Stimulated activated CD4-positive, alpha-beta T cell treated with anti-CD3 and anti-CD28 coated beads, Interleukin-2, amount 100 ng/mL, for 48 hours (primary cell): Measurements from ENCODE around the gene AURKAIP1.

ENCODE experiments used
- DNase-seq, 2 donors: peaks; one replicate each; pipeline ENCODE4 v3.0.0-alpha.2; 2020

Gene AURKAIP1

DNA sequence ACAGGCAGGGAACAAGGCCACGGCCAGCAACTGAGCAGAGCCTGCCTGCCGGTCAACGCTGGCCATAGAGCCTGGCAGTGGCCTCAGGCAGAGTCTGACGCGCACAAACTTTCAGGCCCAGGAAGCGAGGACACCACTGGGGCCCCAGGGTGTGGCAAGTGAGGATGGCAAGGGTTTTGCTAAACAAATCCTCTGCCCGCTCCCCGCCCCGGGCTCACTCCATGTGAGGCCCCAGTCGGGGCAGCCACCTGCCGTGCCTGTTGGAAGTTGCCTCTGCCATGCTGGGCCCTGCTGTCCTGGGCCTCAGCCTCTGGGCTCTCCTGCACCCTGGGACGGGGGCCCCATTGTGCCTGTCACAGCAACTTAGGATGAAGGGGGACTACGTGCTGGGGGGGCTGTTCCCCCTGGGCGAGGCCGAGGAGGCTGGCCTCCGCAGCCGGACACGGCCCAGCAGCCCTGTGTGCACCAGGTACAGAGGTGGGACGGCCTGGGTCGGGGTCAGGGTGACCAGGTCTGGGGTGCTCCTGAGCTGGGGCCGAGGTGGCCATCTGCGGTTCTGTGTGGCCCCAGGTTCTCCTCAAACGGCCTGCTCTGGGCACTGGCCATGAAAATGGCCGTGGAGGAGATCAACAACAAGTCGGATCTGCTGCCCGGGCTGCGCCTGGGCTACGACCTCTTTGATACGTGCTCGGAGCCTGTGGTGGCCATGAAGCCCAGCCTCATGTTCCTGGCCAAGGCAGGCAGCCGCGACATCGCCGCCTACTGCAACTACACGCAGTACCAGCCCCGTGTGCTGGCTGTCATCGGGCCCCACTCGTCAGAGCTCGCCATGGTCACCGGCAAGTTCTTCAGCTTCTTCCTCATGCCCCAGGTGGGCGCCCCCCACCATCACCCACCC, 43.7 kb downstream of the AURKAIP1 start, which contains the start of gene TAS1R3:
Gene TAS1R3, plus strand, starts transcription at position 213 of the 898 bp plus-strand sequence. Its CDS starts 66 bp downstream, at position 279.
- DNase-seq, result no peak

DNA sequence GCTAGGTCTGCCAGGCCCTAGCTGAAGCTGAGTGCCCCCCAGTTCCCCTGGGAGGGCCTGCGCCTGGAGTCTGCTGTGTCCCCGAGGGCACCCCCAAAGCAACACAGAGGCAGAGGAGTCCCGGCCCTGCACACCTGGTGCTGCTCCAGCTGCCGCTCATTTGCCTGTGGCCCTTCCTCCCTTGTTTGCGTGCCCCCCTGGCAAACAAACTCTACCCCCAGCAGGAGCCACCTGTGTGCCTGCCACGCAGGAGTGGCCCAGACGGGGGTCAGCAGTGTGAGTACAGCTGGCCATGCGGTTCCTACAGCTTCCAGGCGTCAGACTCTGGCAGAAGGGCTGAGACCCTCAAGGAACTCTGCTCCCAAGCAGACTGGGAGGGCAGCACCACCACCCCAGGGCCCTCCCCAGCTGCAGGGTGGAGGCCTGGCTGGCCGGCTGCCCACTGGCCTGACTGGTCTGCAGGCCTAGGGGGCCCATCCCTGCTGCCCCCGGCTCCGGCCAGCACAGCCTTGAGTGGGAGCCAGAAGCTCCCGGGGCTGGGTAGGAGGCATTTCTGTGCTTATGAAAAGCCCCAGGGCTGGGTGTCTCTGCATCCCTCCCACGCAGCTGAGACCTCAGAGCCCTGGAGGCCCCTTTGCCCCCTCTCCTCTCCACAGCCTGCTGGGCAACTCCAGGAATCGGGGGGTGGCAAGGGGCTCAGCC, 44.5 kb downstream of the AURKAIP1 start:
- DNase-seq, result no peak

DNA sequence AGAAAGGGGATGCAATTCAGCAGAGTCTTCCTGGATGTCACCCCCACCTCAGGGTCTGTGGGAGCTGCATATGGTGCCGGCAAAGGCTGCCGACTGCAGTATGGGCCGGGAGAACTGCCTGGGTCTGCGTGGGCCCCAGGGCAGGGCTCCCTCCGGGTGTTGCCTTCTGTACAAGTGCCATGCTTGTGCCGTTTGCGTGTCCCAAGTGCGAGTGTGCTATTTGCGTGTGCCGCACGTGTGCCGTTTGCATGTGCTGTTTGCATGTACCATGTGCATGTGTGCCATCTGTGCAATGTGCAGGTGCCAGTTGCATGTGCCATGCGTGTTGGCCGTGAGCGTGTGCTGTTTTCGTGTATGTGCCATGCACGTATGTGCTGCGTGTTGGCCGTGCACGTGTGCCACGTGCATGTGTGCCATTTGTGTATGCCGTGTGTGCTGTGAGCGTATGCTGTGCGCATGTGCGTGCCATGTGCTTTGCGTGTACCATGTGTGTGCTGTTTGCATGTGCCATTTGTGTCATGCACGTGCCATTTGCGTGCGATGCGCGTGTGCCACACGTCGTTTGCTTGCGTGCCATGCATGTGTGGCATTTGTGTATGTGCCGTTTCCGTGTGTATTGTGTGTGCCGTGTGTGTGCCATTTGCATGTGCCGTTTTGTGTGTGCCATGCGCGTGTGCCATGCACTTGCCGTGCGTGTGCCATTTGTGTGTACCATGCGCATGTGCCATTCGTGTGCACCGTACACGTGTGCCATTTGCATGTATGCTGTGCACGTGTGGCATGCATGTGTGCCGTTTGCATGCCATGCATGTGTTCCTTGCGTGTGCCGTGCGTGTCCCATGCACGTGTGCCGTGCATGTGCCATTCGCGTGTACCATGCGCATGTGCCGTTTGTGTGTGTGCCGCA, 45.5 kb downstream of the AURKAIP1 start:
- no peak for DNase-seq

DNA sequence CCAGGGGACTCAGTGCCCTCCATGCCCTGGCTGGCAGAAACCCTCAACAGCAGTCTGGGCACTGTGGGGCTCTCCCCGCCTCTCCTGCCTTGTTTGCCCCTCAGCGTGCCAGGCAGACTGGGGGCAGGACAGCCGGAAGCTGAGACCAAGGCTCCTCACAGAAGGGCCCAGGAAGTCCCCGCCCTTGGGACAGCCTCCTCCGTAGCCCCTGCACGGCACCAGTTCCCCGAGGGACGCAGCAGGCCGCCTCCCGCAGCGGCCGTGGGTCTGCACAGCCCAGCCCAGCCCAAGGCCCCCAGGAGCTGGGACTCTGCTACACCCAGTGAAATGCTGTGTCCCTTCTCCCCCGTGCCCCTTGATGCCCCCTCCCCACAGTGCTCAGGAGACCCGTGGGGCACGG, 46.8 kb downstream of the AURKAIP1 start:
- no peak for DNase-seq

DNA sequence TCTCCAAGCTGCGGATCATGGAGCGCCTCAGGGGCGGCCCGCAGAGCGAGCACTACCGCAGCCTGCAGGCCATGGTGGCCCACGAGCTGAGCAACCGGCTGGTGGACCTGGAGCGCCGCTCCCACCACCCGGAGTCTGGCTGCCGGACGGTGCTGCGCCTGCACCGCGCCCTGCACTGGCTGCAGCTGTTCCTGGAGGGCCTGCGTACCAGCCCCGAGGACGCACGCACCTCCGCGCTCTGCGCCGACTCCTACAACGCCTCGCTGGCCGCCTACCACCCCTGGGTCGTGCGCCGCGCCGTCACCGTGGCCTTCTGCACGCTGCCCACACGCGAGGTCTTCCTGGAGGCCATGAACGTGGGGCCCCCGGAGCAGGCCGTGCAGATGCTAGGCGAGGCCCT, 47.7 kb downstream of the AURKAIP1 start:
- no peak for DNase-seq

DNA sequence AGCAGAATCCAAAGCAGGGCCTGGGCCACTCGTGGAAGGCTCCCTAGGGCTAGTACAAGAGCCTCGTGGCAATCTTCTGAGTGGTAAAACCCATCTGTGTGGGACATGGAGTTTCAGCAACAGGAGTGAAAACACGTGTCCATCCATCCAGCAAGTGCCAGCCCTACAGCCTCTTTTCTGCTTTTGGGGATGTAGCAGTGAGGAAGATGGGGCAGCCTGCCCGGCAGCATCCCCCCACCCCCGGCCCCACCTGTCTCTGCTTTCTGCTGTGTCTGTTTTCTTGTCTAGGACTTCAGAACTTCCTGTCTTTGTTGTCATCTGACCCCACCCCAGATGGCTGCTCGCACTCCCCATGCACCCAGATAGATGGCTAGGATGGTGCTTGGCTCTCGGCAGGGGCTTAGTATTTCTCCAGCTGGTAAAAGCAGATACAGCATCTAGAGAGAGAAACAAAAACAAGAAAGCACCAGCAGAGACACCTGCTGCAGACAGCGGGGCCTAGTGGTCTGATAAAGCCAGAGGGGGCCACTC, 48.9 kb downstream of the AURKAIP1 start:
- DNase-seq, result no peak

DNA sequence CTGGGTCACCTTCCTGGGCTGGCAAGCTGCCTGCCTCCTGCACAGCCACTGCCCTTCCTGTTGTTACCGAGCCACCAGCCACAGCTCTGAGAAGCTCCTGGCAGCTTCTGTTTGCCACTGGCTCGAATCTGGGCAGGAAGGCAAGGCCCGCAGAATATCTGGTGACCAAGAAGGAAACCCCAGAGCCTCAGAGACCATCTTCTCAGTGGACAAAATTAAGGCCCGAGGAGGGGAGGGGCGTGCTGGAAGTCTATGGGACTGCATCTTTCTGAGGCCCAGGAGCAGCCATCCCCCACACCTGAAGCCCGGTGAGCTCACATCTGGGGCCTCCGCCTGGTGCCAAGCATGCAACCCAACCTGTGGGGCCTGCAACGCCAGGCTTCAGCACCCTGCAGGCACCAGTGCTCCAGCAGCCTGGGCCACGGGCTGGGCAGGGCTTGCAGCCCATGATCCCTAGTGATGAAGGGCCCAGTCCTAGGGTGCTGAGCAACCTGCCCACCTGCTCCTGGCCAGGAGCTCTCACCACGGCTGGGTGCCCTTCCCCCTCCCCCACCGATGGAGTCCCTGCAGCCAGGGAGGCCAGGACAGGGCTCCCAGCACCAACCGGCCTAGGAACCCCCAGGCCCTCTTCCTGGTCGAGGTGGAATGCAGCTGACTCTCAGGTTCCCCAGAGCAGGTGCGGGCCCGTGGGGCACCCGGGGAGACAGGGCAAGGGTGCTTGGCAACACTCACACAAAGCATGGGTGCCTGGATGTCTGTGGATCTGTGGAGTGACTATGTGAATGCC, 49.5 kb downstream of the AURKAIP1 start:
- no peak for DNase-seq

DNA sequence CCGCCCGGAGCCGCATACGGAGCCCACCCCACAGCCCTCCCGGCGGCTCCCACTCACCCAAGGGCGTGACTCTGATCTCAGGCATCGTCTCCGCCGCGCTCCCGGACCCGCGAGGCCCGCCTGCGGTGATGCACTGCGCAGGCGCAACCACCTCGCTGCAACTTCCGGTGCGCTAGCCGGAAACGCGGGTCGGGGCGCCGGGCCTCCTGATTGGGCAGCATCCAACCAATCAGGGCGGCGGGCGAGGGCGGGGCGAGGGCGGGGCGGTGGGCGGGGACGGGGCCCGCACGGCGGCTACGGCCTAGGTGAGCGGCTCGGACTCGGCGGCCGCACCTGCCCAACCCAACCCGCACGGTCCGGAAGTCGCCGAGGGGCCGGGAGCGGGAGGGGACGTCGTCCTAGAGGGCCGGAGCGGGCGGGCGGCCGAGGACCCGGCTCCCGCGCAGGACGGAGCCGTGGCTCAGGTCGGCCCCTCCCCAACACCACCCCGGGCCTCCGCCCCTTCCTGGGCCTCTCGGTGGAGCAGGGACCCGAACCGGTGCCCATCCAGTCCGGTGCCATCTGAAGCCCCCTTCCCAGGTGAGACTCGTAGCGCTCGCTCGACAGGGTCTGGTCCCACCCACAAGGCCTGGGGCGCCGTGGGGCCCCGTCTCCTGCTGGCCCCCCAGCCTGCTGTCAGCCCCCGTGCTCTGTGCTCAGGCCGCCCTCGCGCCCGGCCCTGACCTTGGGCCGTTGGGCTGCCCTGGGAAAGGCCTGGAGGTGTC, 50.3 kb downstream of the AURKAIP1 start, which contains the start of the genes CPTP and INTS11:
Gene CPTP, plus strand, starts transcription at position 279 of the 764 bp plus-strand sequence. CDS start 2,109 bp downstream, outside the sequence.
Gene INTS11, minus strand, starts transcription at position 137 of the 764 bp plus-strand sequence. Its CDS starts 52 bp downstream, at position 85.
- DNase-seq, result peak; percentile 94 to 95

DNA sequence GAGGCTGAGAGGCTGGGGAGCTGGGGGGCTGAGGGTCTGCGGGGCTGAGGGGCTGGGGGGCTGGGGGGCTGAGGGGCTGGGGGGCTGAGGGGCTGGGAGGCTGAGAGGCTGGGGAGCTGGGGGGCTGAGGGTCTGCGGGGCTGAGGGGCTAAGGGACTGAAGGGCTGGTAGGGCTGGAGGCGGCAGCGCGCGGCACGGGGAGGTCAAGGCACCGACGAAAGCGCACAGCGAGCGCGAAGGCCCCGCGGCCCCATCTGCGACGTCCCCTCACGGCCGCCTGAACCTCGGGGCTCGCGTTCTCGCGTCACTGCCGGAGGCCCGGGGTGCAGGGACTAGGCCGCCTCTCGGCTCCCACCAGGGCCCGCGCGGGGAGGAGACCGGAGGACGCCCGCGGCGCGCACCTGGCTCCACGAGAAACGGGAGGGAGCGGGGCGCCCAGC, 50.9 kb downstream of the AURKAIP1 start:
- DNase-seq, result no peak
